ENCODE data around the gene RNF149. TPM values are rescaled to one million over a fixed set of nuclear protein-coding genes. Genes with fewer than 3 reads are reported as not detected.

The RNF149 gene
- total and polyA plus RNA-seq, 9 of the 15 experiments (the other 6 are each of a cell fraction or from before 2014, with no cell fraction given) = 9.0 to 31.5 (median 22.8) TPM

GRCh38 chr2:101253013-101253702 lies 55.3 kb downstream of the RNF149 start (continued):
- no peak for TF ChIP-seq ZNF639 (CRISPR knock-in tag; conservative IDR thresholded peaks at IDR 0.05 in 1 of 2, IDR thresholded peaks at IDR 0.05 in 1 of 2)
- no peak for TF ChIP-seq BRD4 (IDR thresholded peaks at IDR 0.05)
- no peak for TF ChIP-seq GTF2A2 (tag; IDR thresholded peaks at IDR 0.05)
- no peak for TF ChIP-seq CTCF (IDR thresholded peaks at IDR 0.05 in 2 of 3, conservative IDR thresholded peaks at IDR 0.05 in 1 of 3; ENCODE audit: insufficient read depth in 2 of 3, low read depth in 1 of 3, low read length in 3 of 3)
- no peak for TF ChIP-seq HMBOX1 (IDR thresholded peaks at IDR 0.05)
- no peak for TF ChIP-seq TAF15 (IDR thresholded peaks at IDR 0.05; ENCODE audit: low read depth, low read length)
- TF ChIP-seq SLC30A9 (CRISPR knock-in tag; IDR thresholded peaks at IDR 0.05) = no peak
- no peak for TF ChIP-seq LARP7 (IDR thresholded peaks at IDR 0.05)
- no peak for TF ChIP-seq BCL6 (CRISPR knock-in tag; IDR thresholded peaks at IDR 0.05)
- no peak for TF ChIP-seq SETDB1 (IDR thresholded peaks at IDR 0.05; ENCODE audit: low read length)
- TF ChIP-seq TCF3 (CRISPR knock-in tag; IDR thresholded peaks at IDR 0.05) = no peak
- TF ChIP-seq ZNF717 (CRISPR knock-in tag; IDR thresholded peaks at IDR 0.05) = no peak
- no peak for TF ChIP-seq SMAD2 (IDR thresholded peaks at IDR 0.05; ENCODE audit: low read depth, low read length)
- no peak for TF ChIP-seq CREBBP (IDR thresholded peaks at IDR 0.05; ENCODE audit: low read depth, low read length)
- no peak for TF ChIP-seq GTF3C2 (IDR thresholded peaks at IDR 0.05; ENCODE audit: borderline replicate concordance, extremely low read depth, insufficient read length)
- no peak for TF ChIP-seq KHSRP (IDR thresholded peaks at IDR 0.05)
- TF ChIP-seq PML (IDR thresholded peaks at IDR 0.05; ENCODE audit: low read length) = no peak
- TF ChIP-seq FIP1L1 (IDR thresholded peaks at IDR 0.05; ENCODE audit: low read depth, low read length, poor library complexity, severe bottlenecking) = peak; percentile 61
- TF ChIP-seq ZKSCAN3 (CRISPR knock-in tag; IDR thresholded peaks at IDR 0.05) = no peak
- peak; percentile 68; the same call in 1 of the 2 replicates for TF ChIP-seq ELF1 (tag; IDR thresholded peaks at IDR 0.05)
- TF ChIP-seq HDAC3 (IDR thresholded peaks at IDR 0.05; ENCODE audit: borderline replicate concordance, partially characterized antibody) = no peak
- TF ChIP-seq GABPB1 (CRISPR knock-in tag; IDR thresholded peaks at IDR 0.05) = peak; percentile 63
